Measurements from ENCODE around the gene ZSCAN31. TPM values are rescaled to one million over a fixed set of nuclear protein-coding genes. Genes with fewer than 3 reads are reported as not detected.

The ZSCAN31 gene
- total RNA-seq (2014; rRNA removed; shearing (Covaris generic)) = 2.0 and 2.1 TPM in 2 replicates

GRCh38 chr6:28335564-28336283 lies at the start of gene ZSCAN31:
Gene ZSCAN31, minus strand, starts transcription at chr6:28336148. Its CDS starts 6,465 bp downstream, at chr6:28329683.

GRCh38 chr6:28349892-28350737 lies 14.2 kb upstream of the ZSCAN31 start, which contains the start of gene ZKSCAN3:
Gene ZKSCAN3, plus strand, starts transcription at chr6:28349947. Its CDS starts 9,640 bp downstream, at chr6:28359587.

GRCh38 chr6:28281288-28282064 lies 54.5 kb downstream of the ZSCAN31 start, which contains the start of gene PGBD1:
Gene PGBD1, plus strand, starts transcription at chr6:28281572. Its CDS starts 2,242 bp downstream, at chr6:28283814.

Small RNA genes within 50 kb of the gene (small RNA-seq; reads per million reads assigned to genes)
- not detected for gene AL021997.1
- not detected for gene AL021997.2

Other genes starting within 250 kb of the ZSCAN31 start
- gene ZSCAN16, start 211.5 kb downstream of the ZSCAN31 start, total RNA-seq (2014; rRNA removed; shearing (Covaris generic)) = 3.8 and 5.2 TPM in 2 replicates
- gene ZKSCAN8, start 194.3 kb downstream of the ZSCAN31 start, total RNA-seq (2014; rRNA removed; shearing (Covaris generic)) = 9.1 and 12.7 TPM in 2 replicates
- gene ZSCAN9, start 110.9 kb downstream of the ZSCAN31 start, total RNA-seq (2014; rRNA removed; shearing (Covaris generic)) = 5.1 and 7.4 TPM in 2 replicates
- 1.2 and 1.5 TPM in 2 replicates for gene ZKSCAN4, start 83.9 kb downstream of the ZSCAN31 start, total RNA-seq (2014; rRNA removed; shearing (Covaris generic))
- gene NKAPL, start 76.9 kb downstream of the ZSCAN31 start, total RNA-seq (2014; rRNA removed; shearing (Covaris generic)) = not detected in 2 replicates
- gene ZSCAN26, start 69.0 kb downstream of the ZSCAN31 start, total RNA-seq (2014; rRNA removed; shearing (Covaris generic)) = 7.3 and 8.7 TPM in 2 replicates
- gene PGBD1, start 54.6 kb downstream of the ZSCAN31 start, total RNA-seq (2014; rRNA removed; shearing (Covaris generic)) = 2.0 and 3.2 TPM in 2 replicates
- 0.88 and 1.8 TPM in 2 replicates for gene ZKSCAN3, start 13.8 kb upstream of the ZSCAN31 start, total RNA-seq (2014; rRNA removed; shearing (Covaris generic))
- 1.2 and 1.7 TPM in 2 replicates for gene ZSCAN12, start 63.6 kb upstream of the ZSCAN31 start, total RNA-seq (2014; rRNA removed; shearing (Covaris generic))
- gene ZSCAN23, start 107.3 kb upstream of the ZSCAN31 start, total RNA-seq (2014; rRNA removed; shearing (Covaris generic)) = not detected in 2 replicates
- gene GPX6, start 179.6 kb upstream of the ZSCAN31 start, total RNA-seq (2014; rRNA removed; shearing (Covaris generic)) = not detected in 2 replicates
- not detected in 2 replicates for gene GPX5, start 189.7 kb upstream of the ZSCAN31 start, total RNA-seq (2014; rRNA removed; shearing (Covaris generic))

Measured in A375 (cell line).